ENCODE results near the gene RNF217.

DNA sequence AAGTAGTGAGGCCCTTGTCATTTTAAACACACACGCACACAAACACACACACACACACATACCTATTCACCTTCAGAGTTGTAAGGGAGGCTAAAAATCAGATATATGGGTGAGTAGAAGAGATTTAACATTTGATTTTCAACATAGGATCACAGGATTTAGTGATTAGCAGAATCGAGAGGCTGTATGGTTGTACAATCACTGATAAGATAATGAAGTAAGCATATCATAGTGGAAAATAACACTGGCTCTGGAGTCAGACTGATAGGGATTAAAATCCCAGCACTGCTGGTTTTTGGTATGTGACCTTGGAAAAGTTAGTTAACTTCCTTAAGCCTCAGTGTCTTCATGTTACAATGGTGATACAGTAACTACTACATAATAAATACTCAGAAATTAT lies 40.8 kb downstream of the RNF217 start:
- no peak for TF ChIP-seq EZH2 (IDR thresholded peaks at IDR 0.05; ENCODE audit: low read depth)
- TF ChIP-seq, protein P1, sequence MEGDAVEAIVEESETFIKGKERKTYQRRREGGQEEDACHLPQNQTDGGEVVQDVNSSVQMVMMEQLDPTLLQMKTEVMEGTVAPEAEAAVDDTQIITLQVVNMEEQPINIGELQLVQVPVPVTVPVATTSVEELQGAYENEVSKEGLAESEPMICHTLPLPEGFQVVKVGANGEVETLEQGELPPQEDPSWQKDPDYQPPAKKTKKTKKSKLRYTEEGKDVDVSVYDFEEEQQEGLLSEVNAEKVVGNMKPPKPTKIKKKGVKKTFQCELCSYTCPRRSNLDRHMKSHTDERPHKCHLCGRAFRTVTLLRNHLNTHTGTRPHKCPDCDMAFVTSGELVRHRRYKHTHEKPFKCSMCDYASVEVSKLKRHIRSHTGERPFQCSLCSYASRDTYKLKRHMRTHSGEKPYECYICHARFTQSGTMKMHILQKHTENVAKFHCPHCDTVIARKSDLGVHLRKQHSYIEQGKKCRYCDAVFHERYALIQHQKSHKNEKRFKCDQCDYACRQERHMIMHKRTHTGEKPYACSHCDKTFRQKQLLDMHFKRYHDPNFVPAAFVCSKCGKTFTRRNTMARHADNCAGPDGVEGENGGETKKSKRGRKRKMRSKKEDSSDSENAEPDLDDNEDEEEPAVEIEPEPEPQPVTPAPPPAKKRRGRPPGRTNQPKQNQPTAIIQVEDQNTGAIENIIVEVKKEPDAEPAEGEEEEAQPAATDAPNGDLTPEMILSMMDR (conservative IDR thresholded peaks at IDR 0.05), result no peak

Measured in PC-9 (cell line).